ENCODE measurements around the gene RSRP1.

RSRP1 gene

DNA sequence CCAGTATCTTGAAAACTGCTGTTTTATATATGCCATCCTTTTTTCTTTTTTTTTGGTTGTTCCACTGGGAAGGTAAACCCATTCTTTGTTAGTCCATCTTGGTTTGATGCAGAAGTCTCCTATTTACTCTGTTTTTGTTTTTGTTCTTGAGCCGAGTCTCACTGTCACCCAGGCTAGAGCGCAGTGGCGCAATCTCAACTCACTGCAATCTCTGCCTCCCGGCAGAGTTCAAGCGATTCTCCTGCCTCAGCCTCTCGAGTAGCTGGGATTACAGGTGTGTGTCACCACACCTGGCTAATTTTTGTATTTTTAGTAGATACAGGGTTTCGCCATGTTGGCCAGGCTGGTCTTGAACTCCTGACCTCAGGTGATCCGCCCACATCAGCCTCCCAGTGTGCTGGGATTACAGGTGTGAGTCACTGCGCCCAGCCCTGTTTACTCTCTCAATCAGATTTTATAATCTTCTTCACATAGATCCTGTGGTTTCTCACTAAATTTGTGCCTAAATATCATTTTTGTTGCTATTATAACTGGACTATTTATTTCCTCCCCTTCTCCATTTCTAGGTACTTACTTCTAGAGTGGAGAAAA lies 27.5 kb downstream of the RSRP1 start:
- DNase-seq (ENCODE audit: extremely low read depth, low read depth): no peak
- TF ChIP-seq, protein P1, sequence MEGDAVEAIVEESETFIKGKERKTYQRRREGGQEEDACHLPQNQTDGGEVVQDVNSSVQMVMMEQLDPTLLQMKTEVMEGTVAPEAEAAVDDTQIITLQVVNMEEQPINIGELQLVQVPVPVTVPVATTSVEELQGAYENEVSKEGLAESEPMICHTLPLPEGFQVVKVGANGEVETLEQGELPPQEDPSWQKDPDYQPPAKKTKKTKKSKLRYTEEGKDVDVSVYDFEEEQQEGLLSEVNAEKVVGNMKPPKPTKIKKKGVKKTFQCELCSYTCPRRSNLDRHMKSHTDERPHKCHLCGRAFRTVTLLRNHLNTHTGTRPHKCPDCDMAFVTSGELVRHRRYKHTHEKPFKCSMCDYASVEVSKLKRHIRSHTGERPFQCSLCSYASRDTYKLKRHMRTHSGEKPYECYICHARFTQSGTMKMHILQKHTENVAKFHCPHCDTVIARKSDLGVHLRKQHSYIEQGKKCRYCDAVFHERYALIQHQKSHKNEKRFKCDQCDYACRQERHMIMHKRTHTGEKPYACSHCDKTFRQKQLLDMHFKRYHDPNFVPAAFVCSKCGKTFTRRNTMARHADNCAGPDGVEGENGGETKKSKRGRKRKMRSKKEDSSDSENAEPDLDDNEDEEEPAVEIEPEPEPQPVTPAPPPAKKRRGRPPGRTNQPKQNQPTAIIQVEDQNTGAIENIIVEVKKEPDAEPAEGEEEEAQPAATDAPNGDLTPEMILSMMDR (IDR thresholded peaks at IDR 0.05; ENCODE audit: low read depth, low read length): no peak

DNA sequence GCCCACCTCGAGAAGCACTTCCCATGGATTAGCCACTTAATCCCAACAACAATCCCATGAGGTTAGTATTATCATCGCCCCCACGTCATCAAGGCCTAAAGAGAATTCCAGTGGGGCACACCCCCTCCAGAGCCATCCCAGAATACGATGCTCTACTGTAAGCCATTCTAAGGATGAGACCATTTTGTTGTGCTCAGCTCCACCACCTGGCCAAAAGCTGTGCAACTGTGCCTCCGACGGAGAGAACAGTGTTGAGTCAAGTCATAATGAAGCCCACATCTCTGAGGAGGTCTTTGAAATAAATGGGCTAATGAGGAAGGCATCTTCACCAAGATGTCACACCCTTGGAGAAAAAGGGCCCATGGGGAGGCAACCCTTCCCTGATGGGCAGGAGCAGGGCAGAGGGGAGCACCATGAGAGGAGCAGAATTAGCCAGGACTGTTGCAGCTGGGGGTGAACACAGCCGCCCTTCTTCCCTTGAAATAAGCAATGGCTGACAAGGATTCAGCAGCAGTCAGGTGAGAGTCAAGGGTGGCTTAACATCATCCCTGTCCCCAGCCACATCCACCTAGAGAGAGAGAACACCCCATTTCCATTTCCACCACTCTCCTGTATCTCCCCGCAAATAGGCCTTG lies 29.5 kb downstream of the RSRP1 start:
- TF ChIP-seq, protein P1 (IDR thresholded peaks at IDR 0.05; ENCODE audit: low read depth, low read length): no peak
- no peak for DNase-seq (ENCODE audit: extremely low read depth, low read depth)

DNA sequence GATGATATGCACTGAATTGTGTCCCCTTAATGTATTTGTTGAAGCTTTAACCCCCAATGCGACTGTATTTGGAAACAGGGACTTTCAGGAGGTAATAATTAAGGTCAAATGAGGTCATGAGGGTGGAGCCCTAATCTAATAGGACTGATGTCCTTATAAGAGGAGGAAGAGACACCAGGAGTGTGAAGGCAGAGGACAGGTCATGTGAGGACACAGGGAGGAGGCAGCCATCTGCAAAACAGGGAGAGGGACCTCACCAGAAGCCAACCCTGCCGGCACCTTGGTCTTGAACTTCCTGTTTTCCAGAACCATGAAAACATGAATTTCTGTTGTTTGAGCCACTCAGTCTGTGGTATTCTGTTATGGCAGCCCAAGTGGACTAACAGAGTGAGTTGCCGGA lies 30.2 kb downstream of the RSRP1 start:
- DNase-seq (ENCODE audit: extremely low read depth, low read depth): no peak
- TF ChIP-seq, protein P1 (IDR thresholded peaks at IDR 0.05; ENCODE audit: low read depth, low read length): no peak

DNA sequence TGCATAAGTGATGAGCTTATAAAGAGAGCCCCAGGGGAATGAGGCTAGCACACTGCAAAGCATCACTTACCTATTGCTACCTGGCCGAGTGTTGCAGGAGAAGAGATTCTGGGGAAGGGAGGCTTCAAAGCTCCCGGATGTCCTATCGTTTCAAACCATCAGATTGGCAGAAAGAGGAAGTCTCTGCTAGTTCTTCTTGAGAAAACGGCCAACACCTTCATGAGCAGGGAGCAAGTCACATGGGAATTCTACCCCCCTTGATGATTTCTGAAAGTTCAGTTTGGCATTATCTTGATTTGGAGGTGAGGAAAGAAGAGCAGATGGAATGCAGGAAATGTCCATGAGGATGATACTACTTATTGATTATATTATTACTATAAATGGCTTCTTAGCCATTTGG lies 31.1 kb downstream of the RSRP1 start:
- TF ChIP-seq, protein P1 (IDR thresholded peaks at IDR 0.05; ENCODE audit: low read depth, low read length): no peak
- DNase-seq (ENCODE audit: extremely low read depth, low read depth): no peak

DNA sequence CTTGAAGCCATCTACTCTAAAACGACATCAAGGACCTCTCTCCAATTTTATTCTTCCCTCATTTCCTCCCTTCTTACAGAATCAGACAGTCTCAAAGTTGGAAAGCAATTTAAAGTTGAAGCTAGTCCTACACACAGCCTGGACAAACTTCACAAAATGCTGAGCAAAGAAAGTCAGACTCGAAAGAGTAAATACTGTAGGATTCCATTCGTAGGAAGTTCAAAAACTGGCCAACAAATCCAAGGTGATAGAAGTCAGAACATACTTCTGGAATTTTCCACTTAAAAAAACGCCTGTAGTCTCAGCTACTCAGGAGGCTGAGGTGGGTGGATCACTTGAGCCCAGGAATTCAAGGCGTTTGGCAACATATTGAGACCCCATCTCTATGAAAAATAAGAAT lies 34.5 kb downstream of the RSRP1 start:
- TF ChIP-seq, protein P1 (IDR thresholded peaks at IDR 0.05; ENCODE audit: low read depth, low read length): no peak
- no peak for DNase-seq (ENCODE audit: extremely low read depth, low read depth)

DNA sequence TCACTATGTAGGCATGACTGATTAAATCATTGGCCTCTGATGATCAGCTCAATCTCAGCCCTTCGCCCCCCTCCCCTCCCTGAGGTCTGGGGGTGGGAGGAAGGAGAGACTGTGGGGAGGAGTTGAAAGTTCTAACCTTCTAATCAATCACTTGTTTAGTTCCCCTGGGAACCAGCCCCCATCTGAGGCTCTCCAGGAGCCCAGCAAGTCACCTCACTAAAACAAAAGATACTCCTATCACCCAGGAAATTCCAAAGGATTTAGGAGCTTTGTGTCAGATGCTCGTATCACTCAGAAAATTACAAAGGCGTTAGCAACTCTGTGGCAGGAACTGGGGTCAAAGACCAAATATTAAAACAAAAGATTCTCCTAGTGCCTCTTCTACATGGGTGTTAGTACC lies 36.5 kb downstream of the RSRP1 start:
- TF ChIP-seq, protein P1 (IDR thresholded peaks at IDR 0.05; ENCODE audit: low read depth, low read length): no peak
- DNase-seq (ENCODE audit: extremely low read depth, low read depth): no peak

DNA sequence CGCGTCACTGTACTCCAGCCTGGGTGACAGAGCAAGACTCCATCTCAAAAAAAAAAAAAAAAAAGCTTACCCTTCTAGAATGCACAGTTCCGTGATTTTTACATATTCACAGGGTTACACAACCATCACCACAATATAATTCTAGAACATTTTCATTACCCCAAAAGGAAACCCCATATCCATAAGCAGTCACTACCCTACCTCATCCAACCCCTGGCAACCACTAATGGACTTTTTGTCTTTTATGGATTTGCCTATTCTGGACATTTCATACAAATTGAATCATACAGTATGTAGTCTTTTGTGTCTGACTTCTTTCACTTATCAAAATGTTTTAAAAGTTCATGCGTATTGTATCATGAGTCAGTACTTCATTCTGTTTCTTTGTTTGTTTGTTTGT lies 37.7 kb downstream of the RSRP1 start:
- DNase-seq (ENCODE audit: extremely low read depth, low read depth): no peak
- TF ChIP-seq, protein P1 (IDR thresholded peaks at IDR 0.05; ENCODE audit: low read depth, low read length): no peak
